LoVo (cell line): ENCODE data around the gene LRP1-AS.

Experiments
- DNase-seq: peaks from one replicate; pipeline ENCODE4 v3.0.0-alpha.2; 2016; ENCODE audit warnings: low spot score

The LRP1-AS gene

GRCh38 chr12:57146961-57147944 is at the start of gene LRP1-AS:
TSS of gene LRP1-AS (minus strand) at chr12:57147619.
- DNase-seq, result no peak

DNA sequence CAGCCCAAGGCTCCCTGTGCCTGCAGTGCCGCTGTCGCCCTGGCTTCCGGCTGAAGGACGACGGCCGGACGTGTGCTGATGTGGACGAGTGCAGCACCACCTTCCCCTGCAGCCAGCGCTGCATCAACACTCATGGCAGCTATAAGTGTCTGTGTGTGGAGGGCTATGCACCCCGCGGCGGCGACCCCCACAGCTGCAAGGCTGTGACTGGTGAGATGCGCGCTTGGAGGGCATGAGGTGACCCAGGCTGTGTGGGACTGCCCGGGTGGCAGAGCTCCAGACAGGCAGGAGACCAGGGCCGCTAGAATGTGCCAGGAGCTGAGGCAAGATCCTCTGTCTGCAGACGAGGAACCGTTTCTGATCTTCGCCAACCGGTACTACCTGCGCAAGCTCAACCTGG is 49.5 kb upstream of the LRP1-AS start:
- DNase-seq, result no peak

DNA sequence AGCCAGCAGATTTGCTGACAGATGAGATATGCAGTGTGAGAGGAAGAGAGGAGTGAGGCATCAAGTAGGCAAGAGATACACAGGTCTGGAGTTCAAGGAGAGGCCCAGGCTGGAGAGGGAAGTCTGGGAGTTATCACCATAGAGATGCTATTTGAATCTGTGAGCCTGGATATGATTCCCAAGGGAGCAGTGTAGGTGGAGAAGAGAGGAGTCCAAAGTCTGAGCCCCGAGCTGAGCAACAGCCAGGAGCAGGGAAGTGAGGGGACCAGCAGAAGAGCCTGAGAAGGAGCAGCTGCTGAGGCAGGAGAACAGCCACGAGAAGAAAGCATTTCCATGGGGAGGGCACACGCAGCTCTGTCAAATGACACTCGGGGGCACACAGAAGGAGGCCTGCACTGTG is 49.0 kb upstream of the LRP1-AS start:
- DNase-seq, result no peak

- DNase-seq, result no peak
These were observed 48.4 kb upstream of the LRP1-AS start for GRCh38 chr12:57195611-57196371.

DNA sequence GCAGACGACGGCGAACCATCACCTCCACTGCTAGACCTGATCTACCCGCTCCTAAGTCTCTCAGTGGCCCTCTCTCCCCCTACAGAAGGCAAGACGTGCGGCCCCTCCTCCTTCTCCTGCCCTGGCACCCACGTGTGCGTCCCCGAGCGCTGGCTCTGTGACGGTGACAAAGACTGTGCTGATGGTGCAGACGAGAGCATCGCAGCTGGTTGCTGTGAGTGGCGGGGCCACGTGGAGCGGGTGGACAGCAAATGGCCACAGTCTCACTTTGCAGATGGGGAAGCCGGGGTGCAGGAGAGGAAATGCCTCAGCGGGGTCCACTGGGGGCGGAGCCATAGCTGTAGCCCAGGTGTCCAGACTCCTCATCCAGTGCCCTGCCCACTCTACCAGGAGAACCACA is 47.8 kb upstream of the LRP1-AS start:
- no peak for DNase-seq

DNA sequence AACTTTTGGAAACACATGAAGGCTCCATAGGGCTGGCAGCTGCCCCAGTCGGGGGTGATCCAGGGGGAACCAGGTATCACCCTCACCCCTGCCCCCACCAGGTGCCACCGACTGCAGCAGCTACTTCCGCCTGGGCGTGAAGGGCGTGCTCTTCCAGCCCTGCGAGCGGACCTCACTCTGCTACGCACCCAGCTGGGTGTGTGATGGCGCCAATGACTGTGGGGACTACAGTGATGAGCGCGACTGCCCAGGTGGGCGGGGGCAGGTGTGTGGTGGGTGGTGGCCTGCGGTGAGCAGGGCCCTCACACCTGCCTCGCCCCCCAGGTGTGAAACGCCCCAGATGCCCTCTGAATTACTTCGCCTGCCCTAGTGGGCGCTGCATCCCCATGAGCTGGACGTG is 46.8 kb upstream of the LRP1-AS start:
- no peak for DNase-seq

- no peak for DNase-seq
These were observed 46.4 kb upstream of the LRP1-AS start for GRCh38 chr12:57193706-57194245.

DNA sequence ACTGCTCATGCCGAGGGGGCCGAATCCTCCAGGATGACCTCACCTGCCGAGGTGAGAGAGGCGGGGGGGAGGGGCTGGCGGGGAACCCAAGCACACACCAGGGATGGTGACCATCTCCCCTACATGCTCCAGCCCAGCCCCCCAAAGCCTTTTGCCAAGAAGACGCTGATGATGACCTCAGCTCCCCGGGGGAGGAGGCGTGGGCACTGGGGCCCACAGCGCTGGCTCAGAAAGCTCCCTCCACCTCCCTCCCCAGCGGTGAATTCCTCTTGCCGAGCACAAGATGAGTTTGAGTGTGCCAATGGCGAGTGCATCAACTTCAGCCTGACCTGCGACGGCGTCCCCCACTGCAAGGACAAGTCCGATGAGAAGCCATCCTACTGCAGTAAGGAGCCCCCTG is 45.5 kb upstream of the LRP1-AS start:
- DNase-seq, result no peak

GRCh38 chr12:57191410-57191809 is 44.0 kb upstream of the LRP1-AS start:
- DNase-seq, result no peak

DNA sequence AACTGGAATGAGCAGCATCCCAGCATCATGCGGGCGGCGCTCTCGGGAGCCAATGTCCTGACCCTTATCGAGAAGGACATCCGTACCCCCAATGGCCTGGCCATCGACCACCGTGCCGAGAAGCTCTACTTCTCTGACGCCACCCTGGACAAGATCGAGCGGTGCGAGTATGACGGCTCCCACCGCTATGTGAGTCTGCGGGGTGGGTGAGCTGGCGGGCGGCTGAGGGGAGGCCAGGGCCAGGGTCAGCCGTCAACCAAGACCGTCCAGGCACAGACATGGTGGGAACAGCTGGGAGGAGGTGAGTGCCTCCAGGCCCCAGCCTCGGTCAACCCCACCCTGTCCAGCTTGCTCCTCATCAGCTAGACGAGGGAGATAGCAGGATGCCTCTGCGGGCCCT is 43.4 kb upstream of the LRP1-AS start:
- no peak for DNase-seq

DNA sequence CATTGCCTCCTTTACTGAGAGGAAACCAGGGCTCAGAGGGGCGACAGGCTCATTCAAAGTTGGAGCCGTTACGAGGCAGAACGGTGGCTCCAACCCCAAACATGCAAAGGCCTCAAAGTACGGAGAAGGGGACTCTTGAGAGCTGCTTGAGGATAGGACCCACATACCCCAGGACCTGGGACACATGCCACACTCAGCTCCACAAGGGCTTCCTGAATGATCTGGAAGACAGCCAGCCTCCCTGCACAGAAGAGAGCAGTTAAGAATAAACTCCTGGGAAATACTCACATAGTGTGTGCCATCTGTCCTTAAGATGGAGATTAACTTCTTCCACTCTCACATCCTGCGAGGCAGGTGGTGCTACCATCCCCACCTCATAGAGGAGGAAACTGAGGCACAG is 42.6 kb upstream of the LRP1-AS start:
- no peak for DNase-seq

- DNase-seq, result no peak
These were observed 40.6 kb upstream of the LRP1-AS start for GRCh38 chr12:57188090-57188425.

DNA sequence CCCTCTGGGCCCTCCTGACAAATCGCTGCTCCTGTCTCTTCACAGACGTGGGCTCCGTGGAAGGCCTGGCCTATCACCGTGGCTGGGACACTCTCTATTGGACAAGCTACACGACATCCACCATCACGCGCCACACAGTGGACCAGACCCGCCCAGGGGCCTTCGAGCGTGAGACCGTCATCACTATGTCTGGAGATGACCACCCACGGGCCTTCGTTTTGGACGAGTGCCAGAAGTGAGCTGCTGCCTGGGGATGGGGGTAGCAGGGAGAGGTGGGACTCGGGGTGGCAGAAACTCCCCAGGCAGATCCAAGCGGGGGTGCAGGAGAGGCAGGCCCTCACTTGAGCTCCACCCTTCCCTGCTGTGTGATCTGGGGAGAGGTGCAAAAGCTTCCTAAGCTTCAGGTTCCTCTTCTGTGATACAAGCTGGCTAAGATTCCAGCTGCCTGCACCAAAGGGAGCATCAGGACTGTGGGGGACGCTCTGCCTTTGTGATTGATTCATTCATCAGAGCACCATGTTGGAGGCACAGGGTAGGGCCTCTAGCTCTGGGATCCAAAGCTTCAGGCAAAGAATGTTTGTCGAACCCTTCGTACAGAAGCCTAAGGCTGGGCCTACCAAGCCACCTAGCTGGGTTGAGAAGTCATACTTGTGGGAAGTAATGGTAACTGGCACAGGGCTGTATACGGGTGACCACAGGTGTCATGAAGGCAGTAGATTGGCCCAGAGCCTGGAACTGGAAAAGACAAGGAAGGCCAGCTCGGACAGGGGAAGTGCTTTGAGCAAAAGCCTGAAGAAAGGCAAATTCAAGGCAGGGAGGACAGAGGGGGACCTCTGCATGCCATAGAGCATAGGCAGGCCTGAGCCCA is 40.0 kb upstream of the LRP1-AS start:
- no peak for DNase-seq

- no peak for DNase-seq
These were observed 38.6 kb upstream of the LRP1-AS start for GRCh38 chr12:57185906-57186508.

- no peak for DNase-seq
These were observed 38.0 kb upstream of the LRP1-AS start for GRCh38 chr12:57185403-57185802.

DNA sequence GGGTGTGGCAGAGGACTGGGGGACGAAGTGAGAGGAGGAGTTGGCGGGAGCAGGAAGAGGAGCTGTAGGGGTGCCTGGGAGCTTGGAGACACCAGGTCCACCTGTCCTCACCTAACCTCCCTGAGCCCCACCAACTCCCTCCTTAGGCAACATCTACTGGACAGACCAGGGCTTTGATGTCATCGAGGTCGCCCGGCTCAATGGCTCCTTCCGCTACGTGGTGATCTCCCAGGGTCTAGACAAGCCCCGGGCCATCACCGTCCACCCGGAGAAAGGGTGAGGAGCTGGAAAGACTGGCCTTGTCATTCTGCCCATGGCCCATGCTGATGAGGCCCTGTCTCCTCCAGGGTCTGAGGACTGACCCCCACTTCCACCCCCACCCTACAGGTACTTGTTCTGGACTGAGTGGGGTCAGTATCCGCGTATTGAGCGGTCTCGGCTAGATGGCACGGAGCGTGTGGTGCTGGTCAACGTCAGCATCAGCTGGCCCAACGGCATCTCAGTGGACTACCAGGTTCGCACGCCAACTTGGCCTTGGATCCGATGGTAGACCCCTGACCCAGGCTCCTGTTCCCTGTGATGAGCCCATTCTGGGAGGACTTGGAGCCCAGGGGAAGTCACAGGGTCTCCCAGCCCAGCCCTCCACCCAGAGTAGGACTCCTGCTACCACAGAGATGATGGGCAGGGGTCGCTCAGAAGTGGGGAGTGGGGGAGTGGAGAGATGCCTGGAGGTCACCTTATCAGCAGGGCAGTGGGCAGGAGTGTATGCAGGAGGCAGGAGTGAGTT is 36.7 kb upstream of the LRP1-AS start:
- no peak for DNase-seq

DNA sequence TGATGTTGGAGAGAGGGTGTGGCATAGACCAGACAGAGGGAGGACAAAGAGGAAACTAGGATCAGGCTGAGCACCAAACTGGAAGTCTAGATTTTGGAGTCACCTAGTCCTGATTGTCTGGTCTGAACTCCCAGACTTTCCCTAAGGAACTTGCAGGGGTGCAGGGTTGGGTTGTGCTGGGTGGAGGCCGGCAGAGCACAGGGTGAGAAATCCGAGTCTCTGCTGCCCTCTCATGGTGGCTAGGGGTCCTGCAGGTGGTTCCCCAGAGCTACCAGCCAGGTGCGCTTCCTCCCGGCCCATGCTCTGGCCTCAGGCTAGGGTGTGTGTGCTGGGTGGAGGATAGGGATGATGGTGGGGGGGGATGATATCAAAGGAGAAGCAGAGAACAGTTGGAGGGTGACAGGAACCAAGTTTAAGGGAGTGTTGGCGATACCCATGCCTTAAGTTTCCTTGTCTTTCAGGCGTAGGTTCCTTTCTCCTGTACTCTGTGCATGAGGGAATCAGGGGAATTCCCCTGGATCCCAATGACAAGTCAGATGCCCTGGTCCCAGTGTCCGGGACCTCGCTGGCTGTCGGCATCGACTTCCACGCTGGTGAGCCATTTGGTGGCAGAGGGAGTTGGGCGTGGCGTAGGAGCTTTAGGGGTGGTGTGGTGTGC is 35.6 kb upstream of the LRP1-AS start:
- DNase-seq, result peak; percentile 82

DNA sequence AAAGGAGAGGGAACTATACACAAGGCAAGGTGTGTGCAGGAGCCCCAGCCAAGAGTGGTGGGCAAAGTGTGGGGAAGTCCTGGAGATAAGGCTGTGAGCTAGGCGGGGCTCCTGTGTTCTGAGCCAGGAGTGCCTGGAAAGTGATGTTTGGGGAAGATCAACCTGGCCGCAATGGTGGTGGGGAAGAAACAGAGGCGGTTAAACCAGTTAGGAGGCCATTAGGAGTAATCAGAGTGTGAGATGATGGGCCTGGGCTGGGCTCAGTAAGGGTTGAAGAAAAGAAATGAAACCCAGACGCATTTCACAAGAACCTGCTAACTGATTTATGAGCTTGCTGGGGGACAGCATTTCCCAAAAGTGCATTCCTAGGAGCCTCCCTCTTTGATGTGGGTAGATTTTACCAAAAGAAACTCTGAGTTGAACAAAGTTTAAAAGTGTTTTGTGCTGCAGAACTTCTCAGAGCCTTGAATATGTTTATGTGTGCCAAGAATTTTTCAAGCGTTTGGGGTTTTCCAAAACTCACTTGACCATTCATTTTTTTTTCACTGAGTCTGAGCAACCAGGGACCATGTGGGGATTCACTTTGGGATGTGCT is 34.2 kb upstream of the LRP1-AS start:
- DNase-seq, result no peak

DNA sequence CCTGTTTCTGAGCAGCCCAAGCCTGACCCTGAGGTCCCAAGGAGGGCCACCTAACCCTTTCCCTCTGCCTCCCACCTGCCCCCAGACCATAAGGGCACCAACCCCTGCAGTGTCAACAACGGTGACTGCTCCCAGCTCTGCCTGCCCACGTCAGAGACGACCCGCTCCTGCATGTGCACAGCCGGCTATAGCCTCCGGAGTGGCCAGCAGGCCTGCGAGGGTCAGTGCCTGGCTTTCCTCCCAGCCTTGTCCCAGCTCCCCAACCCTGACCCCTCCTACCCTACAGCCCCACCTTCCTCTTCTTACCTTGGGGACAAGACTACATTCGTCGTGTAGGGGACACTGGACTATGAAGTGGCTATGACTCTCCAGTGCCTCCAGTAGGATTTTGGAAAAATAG is 33.7 kb upstream of the LRP1-AS start:
- DNase-seq, result no peak
